ENCODE results near the gene LRRFIP2.

Gene LRRFIP2

DNA sequence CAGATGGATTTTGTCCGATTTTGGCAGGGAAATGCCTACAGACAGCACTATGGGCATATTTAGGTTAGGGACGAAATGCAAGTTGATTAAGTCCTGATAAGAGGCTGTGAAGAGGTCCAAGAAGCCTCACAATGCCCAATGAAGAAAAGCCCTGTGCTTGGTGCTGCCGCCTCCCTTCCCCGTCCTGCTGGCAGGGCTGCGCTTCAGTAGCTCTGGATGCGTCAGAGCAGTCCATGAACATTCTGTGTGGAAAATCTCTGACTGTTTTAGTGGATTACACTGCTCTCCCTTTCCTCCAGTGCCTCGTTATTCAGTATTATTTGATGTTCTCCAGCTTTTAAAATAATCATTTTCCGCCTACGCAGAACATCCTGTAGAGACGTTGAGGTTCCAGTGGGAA, 141.4 kb downstream of the LRRFIP2 start:
- Mint-ChIP-seq H3K27ac (no peak overlapping the region), H3K36me3 (ENCODE audit: low read depth) (peaks cover 94% of the 10 kb centered on the region)

DNA sequence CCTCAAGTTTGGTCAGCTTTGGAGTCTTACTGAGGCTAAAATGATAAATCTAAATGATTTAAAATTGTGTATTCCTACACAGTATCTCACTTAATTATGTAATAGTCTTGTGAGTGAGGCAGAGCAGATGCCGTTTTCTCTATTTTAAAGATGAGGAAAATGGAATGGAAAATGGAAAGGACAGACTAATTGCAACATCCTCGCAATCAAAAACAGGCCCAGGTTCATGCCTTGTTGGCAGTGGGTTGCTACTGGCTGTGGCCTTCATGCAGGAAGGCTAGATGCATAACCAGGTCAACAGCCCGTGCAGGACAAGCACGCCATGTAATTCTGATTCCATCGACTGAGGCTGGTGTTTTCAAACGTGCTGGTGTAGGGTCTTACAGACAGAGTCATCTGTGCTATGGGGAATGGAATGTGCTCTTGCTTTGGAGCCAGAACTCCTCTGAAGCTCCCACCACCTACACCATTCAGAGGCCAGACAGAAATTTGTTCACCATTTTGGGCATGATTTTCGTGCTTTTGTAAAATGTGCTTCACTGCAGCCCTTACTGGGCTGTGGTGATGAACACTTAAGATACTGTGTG, 143.2 kb downstream of the LRRFIP2 start:
- H3K27ac Mint-ChIP-seq = no peak overlapping the region

More for the DNA sequence above, 141.4 kb downstream of the LRRFIP2 start:
- Mint-ChIP-seq H3K27me3 (no peaks in the 10 kb centered on the region), H3K4me1 (ENCODE audit: low read depth) (peaks cover 1% of the 10 kb centered on the region), H3K4me3 (no peak overlapping the region), H3K9me3 (peaks cover 6% of the 10 kb centered on the region)
- no peak for DNase-seq

DNA sequence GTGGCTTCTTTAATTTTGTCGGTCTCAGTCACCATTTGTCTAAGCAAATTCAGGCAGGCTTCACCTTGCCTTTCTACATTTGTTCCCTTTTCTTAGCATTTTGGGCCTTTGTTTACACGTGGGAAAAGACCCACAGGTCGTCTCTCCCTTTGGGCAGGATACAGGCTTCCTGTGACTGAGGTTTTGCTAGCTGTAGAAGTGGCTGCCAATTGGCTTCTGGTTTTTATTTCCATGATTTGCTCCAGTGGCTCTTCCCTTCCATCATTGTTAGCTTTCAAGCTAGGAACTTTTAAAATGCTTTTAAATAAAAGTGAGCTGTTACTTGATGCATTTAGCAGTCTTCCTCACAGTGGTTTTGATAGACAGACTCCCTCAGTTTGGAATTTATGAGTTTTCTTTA, 143.8 kb downstream of the LRRFIP2 start:
- Mint-ChIP-seq H3K36me3 (ENCODE audit: low read depth) (peaks cover 96% of the 10 kb centered on the region), H3K4me3 (no peak overlapping the region), H3K27ac (no peak overlapping the region), H3K4me1 (ENCODE audit: low read depth) (no peaks in the 10 kb centered on the region), H3K9me3 (peaks cover 6% of the 10 kb centered on the region), H3K27me3 (no peaks in the 10 kb centered on the region)
- no peak for DNase-seq

More for the DNA sequence above, 143.2 kb downstream of the LRRFIP2 start:
- Mint-ChIP-seq H3K4me1 (ENCODE audit: low read depth) (no peaks in the 10 kb centered on the region), H3K9me3 (peaks cover 6% of the 10 kb centered on the region), H3K27me3 (no peaks in the 10 kb centered on the region), H3K4me3 (no peak overlapping the region), H3K36me3 (ENCODE audit: low read depth) (peaks cover 96% of the 10 kb centered on the region)
- DNase-seq = no peak

- Mint-ChIP-seq H3K27me3 (no peaks in the 10 kb centered on the region), H3K9me3 (no peaks in the 10 kb centered on the region), H3K4me1 (ENCODE audit: low read depth) (peaks cover 4% of the 10 kb centered on the region), H3K27ac (no peak overlapping the region), H3K36me3 (ENCODE audit: low read depth) (peaks cover 92% of the 10 kb centered on the region), H3K4me3 (no peak overlapping the region)
- no peak for DNase-seq
Measured at GRCh38 chr3:37029516-37030163, 144.7 kb downstream of the LRRFIP2 start.

DNA sequence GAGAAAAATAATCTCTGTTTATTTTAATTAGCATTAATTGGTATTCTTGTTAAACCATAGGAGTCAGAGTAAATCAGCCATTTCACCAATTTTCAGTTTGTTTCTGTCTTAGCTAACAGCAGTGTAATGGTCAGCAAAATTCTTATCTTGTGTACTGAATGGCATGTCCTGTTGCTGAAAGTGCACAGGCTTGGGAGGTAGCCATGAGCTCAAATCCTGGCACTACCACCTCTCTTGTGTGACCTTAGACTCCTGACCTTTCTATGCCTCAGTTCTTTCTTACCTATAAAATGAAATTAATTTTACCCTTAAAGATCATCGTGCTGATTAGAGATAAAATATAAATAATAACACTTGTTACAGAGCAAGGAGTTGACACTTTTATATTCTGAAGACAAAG, 145.3 kb downstream of the LRRFIP2 start:
- Mint-ChIP-seq H3K27ac (no peak overlapping the region), H3K27me3 (no peaks in the 10 kb centered on the region), H3K4me3 (no peak overlapping the region), H3K36me3 (ENCODE audit: low read depth) (peaks cover 93% of the 10 kb centered on the region), H3K4me1 (ENCODE audit: low read depth) (peaks cover 5% of the 10 kb centered on the region), H3K9me3 (no peaks in the 10 kb centered on the region)
- no peak for DNase-seq

DNA sequence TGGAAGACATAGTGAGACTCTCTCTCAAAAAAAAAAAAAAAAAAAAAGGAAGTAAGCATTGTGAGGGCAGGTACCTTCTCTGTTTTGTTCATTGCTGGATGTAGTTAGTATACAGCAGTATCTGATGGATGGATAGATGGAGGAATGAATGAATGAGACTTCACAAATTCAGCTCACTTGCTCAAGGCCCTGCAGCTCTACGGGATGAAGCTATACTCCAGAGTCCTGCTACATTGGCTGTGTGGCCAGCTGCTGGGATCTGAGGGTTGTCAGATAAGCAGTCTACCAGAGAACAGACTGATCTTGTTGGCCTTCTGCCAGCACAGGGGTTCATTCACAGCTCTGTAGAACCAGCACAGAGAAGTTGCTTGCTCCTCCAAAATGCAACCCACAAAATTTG, 146.1 kb downstream of the LRRFIP2 start:
- peaks cover 93% of the 10 kb centered on the region for H3K36me3 Mint-ChIP-seq (ENCODE audit: low read depth)
- H3K4me3 Mint-ChIP-seq = no peak overlapping the region
- DNase-seq = no peak
- no peaks in the 10 kb centered on the region for H3K9me3 Mint-ChIP-seq
- no peaks in the 10 kb centered on the region for H3K27me3 Mint-ChIP-seq
- H3K27ac Mint-ChIP-seq = no peak overlapping the region
- H3K4me1 Mint-ChIP-seq (ENCODE audit: low read depth) = peaks cover 5% of the 10 kb centered on the region

GRCh38 chr3:37026851-37027250, 147.5 kb downstream of the LRRFIP2 start:
- Mint-ChIP-seq H3K9me3 (no peaks in the 10 kb centered on the region), H3K27ac (no peak overlapping the region), H3K27me3 (no peaks in the 10 kb centered on the region), H3K4me1 (ENCODE audit: low read depth) (peaks cover 5% of the 10 kb centered on the region), H3K36me3 (ENCODE audit: low read depth) (peaks cover 93% of the 10 kb centered on the region), H3K4me3 (no peak overlapping the region)
- no peak for DNase-seq

GRCh38 chr3:37025561-37026335, 148.6 kb downstream of the LRRFIP2 start:
- no peak for DNase-seq
- H3K4me3 Mint-ChIP-seq = no peak overlapping the region
- peaks cover 93% of the 10 kb centered on the region for H3K36me3 Mint-ChIP-seq (ENCODE audit: low read depth)
- no peaks in the 10 kb centered on the region for H3K9me3 Mint-ChIP-seq
- H3K27ac Mint-ChIP-seq = no peak overlapping the region
- no peaks in the 10 kb centered on the region for H3K27me3 Mint-ChIP-seq
- peaks cover 5% of the 10 kb centered on the region for H3K4me1 Mint-ChIP-seq (ENCODE audit: low read depth)

- no peaks in the 10 kb centered on the region for H3K27me3 Mint-ChIP-seq
- no peak for DNase-seq
- H3K27ac Mint-ChIP-seq = no peak overlapping the region
- no peaks in the 10 kb centered on the region for H3K9me3 Mint-ChIP-seq
- H3K4me1 Mint-ChIP-seq (ENCODE audit: low read depth) = peaks cover 5% of the 10 kb centered on the region
- H3K36me3 Mint-ChIP-seq (ENCODE audit: low read depth) = peaks cover 93% of the 10 kb centered on the region
- H3K4me3 Mint-ChIP-seq = no peak overlapping the region
Measured at GRCh38 chr3:37024820-37025405, 149.5 kb downstream of the LRRFIP2 start.

- Mint-ChIP-seq H3K36me3 (ENCODE audit: low read depth) (peaks cover 94% of the 10 kb centered on the region), H3K4me1 (ENCODE audit: low read depth) (peaks cover 5% of the 10 kb centered on the region), H3K27ac (no peak overlapping the region), H3K27me3 (no peaks in the 10 kb centered on the region), H3K4me3 (no peak overlapping the region), H3K9me3 (no peaks in the 10 kb centered on the region)
- no peak for DNase-seq
Measured at GRCh38 chr3:37024092-37024491, 150.3 kb downstream of the LRRFIP2 start.

GRCh38 chr3:37017683-37018082, 156.7 kb downstream of the LRRFIP2 start:
- Mint-ChIP-seq H3K27me3 (no peaks in the 10 kb centered on the region), H3K36me3 (ENCODE audit: low read depth) (peaks cover 98% of the 10 kb centered on the region), H3K27ac (no peak overlapping the region), H3K4me3 (no peak overlapping the region), H3K4me1 (ENCODE audit: low read depth) (no peaks in the 10 kb centered on the region), H3K9me3 (no peaks in the 10 kb centered on the region)
- DNase-seq = no peak

DNA sequence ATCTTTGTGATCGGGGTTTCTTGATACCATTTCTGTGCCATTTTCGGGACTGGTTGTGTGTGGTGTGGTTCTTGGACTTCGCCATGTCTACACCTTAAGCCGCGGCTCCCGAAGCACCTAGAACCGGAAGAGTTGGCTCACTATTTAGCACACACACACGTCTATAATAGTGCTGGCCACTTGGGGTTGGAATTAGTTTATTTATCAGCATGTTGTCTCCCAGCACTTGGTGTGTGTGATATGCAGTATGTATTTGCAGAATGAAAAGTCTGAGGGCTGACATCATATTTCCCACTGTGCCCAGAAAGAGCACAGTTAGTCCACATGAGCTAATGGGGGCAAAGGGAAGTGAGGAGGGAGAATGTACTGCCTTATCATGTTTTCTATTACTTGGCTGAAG, 157.5 kb downstream of the LRRFIP2 start:
- Mint-ChIP-seq H3K4me1 (ENCODE audit: low read depth) (no peaks in the 10 kb centered on the region), H3K36me3 (ENCODE audit: low read depth) (peaks cover 98% of the 10 kb centered on the region), H3K9me3 (no peaks in the 10 kb centered on the region), H3K27ac (no peak overlapping the region), H3K4me3 (no peak overlapping the region), H3K27me3 (no peaks in the 10 kb centered on the region)
- DNase-seq = no peak

DNA sequence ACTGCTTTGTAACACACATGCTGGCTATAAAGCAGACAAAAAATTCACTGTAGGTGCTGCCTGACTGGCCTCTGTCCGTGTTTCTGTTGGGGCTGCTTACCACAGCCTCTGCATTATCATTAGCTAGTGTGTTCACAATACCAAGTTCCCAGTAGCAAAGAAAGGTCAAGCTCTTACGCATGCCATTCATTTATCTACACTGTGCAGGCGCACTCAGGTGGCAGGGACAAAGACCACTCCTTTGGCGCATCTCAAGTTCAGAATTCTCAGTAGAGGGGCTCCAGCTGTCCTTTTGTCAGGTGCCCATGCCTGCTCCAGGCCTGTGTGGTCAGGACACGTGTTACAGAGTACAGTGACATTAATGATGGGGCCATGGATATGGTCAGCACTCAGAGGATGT, 158.7 kb downstream of the LRRFIP2 start:
- H3K4me3 Mint-ChIP-seq = no peak overlapping the region
- DNase-seq = no peak
- no peaks in the 10 kb centered on the region for H3K9me3 Mint-ChIP-seq
- no peaks in the 10 kb centered on the region for H3K4me1 Mint-ChIP-seq (ENCODE audit: low read depth)
- no peaks in the 10 kb centered on the region for H3K27me3 Mint-ChIP-seq
- H3K36me3 Mint-ChIP-seq (ENCODE audit: low read depth) = peaks cover 96% of the 10 kb centered on the region
- no peak overlapping the region for H3K27ac Mint-ChIP-seq

- DNase-seq = no peak
- Mint-ChIP-seq H3K4me3 (no peak overlapping the region), H3K4me1 (ENCODE audit: low read depth) (no peaks in the 10 kb centered on the region), H3K9me3 (no peaks in the 10 kb centered on the region), H3K27me3 (no peaks in the 10 kb centered on the region), H3K27ac (no peak overlapping the region), H3K36me3 (ENCODE audit: low read depth) (peaks cover 91% of the 10 kb centered on the region)
Measured at GRCh38 chr3:37014620-37015019, 159.8 kb downstream of the LRRFIP2 start.
